Measurements from ENCODE around the gene CACNB4. TPM values are rescaled to one million over a fixed set of nuclear protein-coding genes. Genes with fewer than 3 reads are reported as not detected.
A peak's percentile ranks its signal among the peaks of the same experiment; 100 is the strongest.

Gene CACNB4
- total and polyA plus RNA-seq, 9 of the 15 experiments (the other 6 are each of a cell fraction or from before 2014, with no cell fraction given), result 0.01 to 0.20 (median 0.04) TPM; not detected in 1

DNA sequence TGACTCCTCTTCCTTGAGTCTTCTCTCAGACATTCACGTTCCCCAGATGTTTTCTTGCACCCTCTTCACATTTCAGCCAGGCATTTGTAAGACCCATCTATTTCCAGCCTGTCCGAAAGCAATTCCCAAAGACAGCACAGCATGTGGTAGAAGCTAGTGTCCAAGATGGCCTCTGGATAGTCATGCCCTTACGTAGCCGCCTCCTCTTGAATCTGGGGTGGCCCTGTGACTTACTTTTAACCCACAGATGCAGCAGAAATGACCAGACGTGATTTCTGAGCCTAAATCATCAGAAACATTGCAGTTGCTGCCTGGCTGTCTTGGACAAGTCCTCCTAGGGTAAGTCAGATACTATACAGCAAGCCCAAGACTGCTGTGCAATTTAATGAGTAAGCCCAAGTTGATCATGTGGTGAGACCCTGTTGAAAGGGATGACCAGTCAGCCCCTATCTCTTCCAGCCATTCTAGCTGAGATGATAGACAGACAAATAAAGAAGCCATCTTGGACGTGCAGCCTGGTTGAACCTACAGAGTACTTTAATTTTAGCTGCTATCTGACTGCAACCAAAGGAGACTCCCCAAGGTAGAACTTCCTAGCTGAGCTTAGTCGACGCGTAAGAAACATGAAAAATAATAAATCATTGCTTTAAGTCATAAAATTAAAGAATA lies 282.9 kb downstream of the CACNB4 start:
- POLR2A ChIA-PET, result interaction anchor here (1.3 to 3.6 kb wide), 4 partner anchors 10 to 32 kb away, joined by 3 to 34 read pairs (median 8); partner anchors contain the start of gene ARL5A
- peaks cover 68% of the 10 kb centered on the region for H3K79me2 ChIP-seq (ENCODE audit: control insufficient read depth, insufficient read depth, low read length)
- CTCF ChIA-PET (ENCODE audit: low intra/inter-chr PET ratio), result no interaction called here
- TF ChIP-seq KLF16 (IDR thresholded peaks at IDR 0.05) (peak; percentile 50; the same call in 1 of the 2 replicates), RFX1 (IDR thresholded peaks at IDR 0.05) (0 out of 2 replicates have a peak, but pooled peaks have one; percentile 0), TAF7 (tag; IDR thresholded peaks at IDR 0.05) (no peak), TOE1 (IDR thresholded peaks at IDR 0.05; ENCODE audit: borderline replicate concordance) (0 out of 2 replicates have a peak, but pooled peaks have one; percentile 16), TOE1 (CRISPR knock-in tag; IDR thresholded peaks at IDR 0.05; ENCODE audit: borderline replicate concordance, low read depth) (no peak), ZMIZ1 (IDR thresholded peaks at IDR 0.05; ENCODE audit: low read depth in 2 of 2, low read length in 2 of 2) (peak in 1 of 2 experiments; percentile 75; a peak in 2 of 4 replicates), RUNX1 (IDR thresholded peaks at IDR 0.05; ENCODE audit: low read depth) (no peak), RAD51 (IDR thresholded peaks at IDR 0.05; ENCODE audit: borderline replicate concordance, low read depth) (peak; percentile 46; the same call in 1 of the 2 replicates), HDAC3 (IDR thresholded peaks at IDR 0.05; ENCODE audit: borderline replicate concordance, partially characterized antibody) (no peak), ELF2 (CRISPR knock-in tag; IDR thresholded peaks at IDR 0.05) (no peak), TCF3 (CRISPR knock-in tag; IDR thresholded peaks at IDR 0.05) (peak; percentile 97), BACH1 (tag; IDR thresholded peaks at IDR 0.05) (no peak), TAL1 (IDR thresholded peaks at IDR 0.05) (peak; percentile 87)
- TF ChIP-seq, protein P1, sequence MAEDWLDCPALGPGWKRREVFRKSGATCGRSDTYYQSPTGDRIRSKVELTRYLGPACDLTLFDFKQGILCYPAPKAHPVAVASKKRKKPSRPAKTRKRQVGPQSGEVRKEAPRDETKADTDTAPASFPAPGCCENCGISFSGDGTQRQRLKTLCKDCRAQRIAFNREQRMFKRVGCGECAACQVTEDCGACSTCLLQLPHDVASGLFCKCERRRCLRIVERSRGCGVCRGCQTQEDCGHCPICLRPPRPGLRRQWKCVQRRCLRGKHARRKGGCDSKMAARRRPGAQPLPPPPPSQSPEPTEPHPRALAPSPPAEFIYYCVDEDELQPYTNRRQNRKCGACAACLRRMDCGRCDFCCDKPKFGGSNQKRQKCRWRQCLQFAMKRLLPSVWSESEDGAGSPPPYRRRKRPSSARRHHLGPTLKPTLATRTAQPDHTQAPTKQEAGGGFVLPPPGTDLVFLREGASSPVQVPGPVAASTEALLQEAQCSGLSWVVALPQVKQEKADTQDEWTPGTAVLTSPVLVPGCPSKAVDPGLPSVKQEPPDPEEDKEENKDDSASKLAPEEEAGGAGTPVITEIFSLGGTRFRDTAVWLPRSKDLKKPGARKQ (CRISPR knock-in tag; IDR thresholded peaks at IDR 0.05), result no peak
- TF ChIP-seq, protein P2, sequence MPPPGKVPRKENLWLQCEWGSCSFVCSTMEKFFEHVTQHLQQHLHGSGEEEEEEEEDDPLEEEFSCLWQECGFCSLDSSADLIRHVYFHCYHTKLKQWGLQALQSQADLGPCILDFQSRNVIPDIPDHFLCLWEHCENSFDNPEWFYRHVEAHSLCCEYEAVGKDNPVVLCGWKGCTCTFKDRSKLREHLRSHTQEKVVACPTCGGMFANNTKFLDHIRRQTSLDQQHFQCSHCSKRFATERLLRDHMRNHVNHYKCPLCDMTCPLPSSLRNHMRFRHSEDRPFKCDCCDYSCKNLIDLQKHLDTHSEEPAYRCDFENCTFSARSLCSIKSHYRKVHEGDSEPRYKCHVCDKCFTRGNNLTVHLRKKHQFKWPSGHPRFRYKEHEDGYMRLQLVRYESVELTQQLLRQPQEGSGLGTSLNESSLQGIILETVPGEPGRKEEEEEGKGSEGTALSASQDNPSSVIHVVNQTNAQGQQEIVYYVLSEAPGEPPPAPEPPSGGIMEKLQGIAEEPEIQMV (tag; conservative IDR thresholded peaks at IDR 0.05; ENCODE audit: low read depth), result peak; percentile 57

More for the DNA sequence above, 282.9 kb downstream of the CACNB4 start:
- H2AFZ ChIP-seq (ENCODE audit: low read depth, low read length), result no peak overlapping the region; the same call in 1 of the 2 replicates
- DNase-seq (ENCODE audit: extremely low read depth in 1 of 4, low spot score in 3 of 4) (peak; percentile 72 to 82 (median 77)), FAIRE-seq (peak; percentile 88), ATAC-seq (peak; percentile 89)
- peaks cover 65% of the 10 kb centered on the region for H3K36me3 ChIP-seq (ENCODE audit: control insufficient read depth, insufficient read depth, low read length)
- H3K4me3 ChIP-seq, result no peak overlapping the region
- H3K4me2 ChIP-seq (ENCODE audit: insufficient read depth, low read length), result peak overlapping the region; percentile 53
- in situ Hi-C loops (cut with MboI) (no loop called here), intact Hi-C loops (cut with micrococcal nuclease) (no loop called here)
- H3K9me1 ChIP-seq (ENCODE audit: control insufficient read depth, insufficient read depth, low read length), result no peaks in the 10 kb centered on the region
- H3K27me3 ChIP-seq (ENCODE audit: control insufficient read depth in 2 of 2, insufficient read depth in 2 of 2, low read length in 2 of 2), result no peaks in the 10 kb centered on the region
- H3K9ac ChIP-seq (ENCODE audit: insufficient read depth in 1 of 2, low read depth in 2 of 2, low read length in 2 of 2), result peak overlapping the region in 1 of 2 experiments; percentile 22; a peak in 1 of 4 replicates
- peaks cover 8 to 21% of the 10 kb centered on the region in 2 experiments; a peak in 3 of 5 replicates for H3K4me1 ChIP-seq (replicated peaks in 1 of 2; ENCODE audit: control insufficient read depth in 2 of 2, insufficient read depth in 2 of 2, low read length in 2 of 2)
- H4K20me1 ChIP-seq (replicated peaks; ENCODE audit: control insufficient read depth, insufficient read depth, low read length), result no peaks in the 10 kb centered on the region
- BruUV-seq (replicated peaks), result no TSS peak
- H3K9me3 ChIP-seq (replicated peaks; ENCODE audit: control insufficient read depth, insufficient read depth, low read depth, low read length), result no peaks in the 10 kb centered on the region
- WGBS (ENCODE audit: insufficient coverage, low coverage, missing lambda C conversion rate), result 48% methylated on average over 9 of the region's 9 CpGs
- H3K27ac ChIP-seq (ENCODE audit: extremely low read depth, low read depth, low read length), result peak overlapping the region; percentile 71

Measured in K562 (cell line).